Measurements from ENCODE around the gene NDST3. TPM values are rescaled to one million over a fixed set of nuclear protein-coding genes. Genes with fewer than 3 reads are reported as not detected.

The NDST3 gene
- total RNA-seq, 1 donor from 2014 or later: 5.7 TPM

GRCh38 chr4:118037955-118038354 is 3.7 kb downstream of the NDST3 start:
- Mint-ChIP-seq H3K9me3 (no peaks in the 10 kb centered on the region), H3K36me3 (ENCODE audit: low read depth) (peaks cover 7% of the 10 kb centered on the region), H3K27me3 (ENCODE audit: low read depth) (no peaks in the 10 kb centered on the region), H3K27ac (ENCODE audit: unreplicated experiment) (no peak overlapping the region), H3K4me1 (peaks cover 8% of the 10 kb centered on the region), H3K4me3 (no peak overlapping the region)
- TF ChIP-seq, protein P1, sequence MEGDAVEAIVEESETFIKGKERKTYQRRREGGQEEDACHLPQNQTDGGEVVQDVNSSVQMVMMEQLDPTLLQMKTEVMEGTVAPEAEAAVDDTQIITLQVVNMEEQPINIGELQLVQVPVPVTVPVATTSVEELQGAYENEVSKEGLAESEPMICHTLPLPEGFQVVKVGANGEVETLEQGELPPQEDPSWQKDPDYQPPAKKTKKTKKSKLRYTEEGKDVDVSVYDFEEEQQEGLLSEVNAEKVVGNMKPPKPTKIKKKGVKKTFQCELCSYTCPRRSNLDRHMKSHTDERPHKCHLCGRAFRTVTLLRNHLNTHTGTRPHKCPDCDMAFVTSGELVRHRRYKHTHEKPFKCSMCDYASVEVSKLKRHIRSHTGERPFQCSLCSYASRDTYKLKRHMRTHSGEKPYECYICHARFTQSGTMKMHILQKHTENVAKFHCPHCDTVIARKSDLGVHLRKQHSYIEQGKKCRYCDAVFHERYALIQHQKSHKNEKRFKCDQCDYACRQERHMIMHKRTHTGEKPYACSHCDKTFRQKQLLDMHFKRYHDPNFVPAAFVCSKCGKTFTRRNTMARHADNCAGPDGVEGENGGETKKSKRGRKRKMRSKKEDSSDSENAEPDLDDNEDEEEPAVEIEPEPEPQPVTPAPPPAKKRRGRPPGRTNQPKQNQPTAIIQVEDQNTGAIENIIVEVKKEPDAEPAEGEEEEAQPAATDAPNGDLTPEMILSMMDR (conservative IDR thresholded peaks at IDR 0.05): no peak
- DNase-seq (ENCODE audit: low read depth, low spot score): no peak

- TF ChIP-seq, protein P1 (conservative IDR thresholded peaks at IDR 0.05): no peak
- H3K4me3 Mint-ChIP-seq: no peak overlapping the region
- H3K27ac Mint-ChIP-seq (ENCODE audit: unreplicated experiment): no peak overlapping the region
- H3K27me3 Mint-ChIP-seq (ENCODE audit: low read depth): no peaks in the 10 kb centered on the region
- no peak for DNase-seq (ENCODE audit: low read depth, low spot score)
- no peaks in the 10 kb centered on the region for H3K4me1 Mint-ChIP-seq
- H3K36me3 Mint-ChIP-seq (ENCODE audit: low read depth): peaks cover 34% of the 10 kb centered on the region
- H3K9me3 Mint-ChIP-seq: peaks cover 21% of the 10 kb centered on the region
Measured at GRCh38 chr4:118046323-118046722, 12.0 kb downstream of the NDST3 start.

- H3K27me3 Mint-ChIP-seq (ENCODE audit: low read depth): no peaks in the 10 kb centered on the region
- no peaks in the 10 kb centered on the region for H3K4me1 Mint-ChIP-seq
- H3K9me3 Mint-ChIP-seq: peaks cover 22% of the 10 kb centered on the region
- no peak overlapping the region for H3K27ac Mint-ChIP-seq (ENCODE audit: unreplicated experiment)
- no peak for DNase-seq (ENCODE audit: low read depth, low spot score)
- TF ChIP-seq, protein P1 (conservative IDR thresholded peaks at IDR 0.05): no peak
- no peak overlapping the region for H3K4me3 Mint-ChIP-seq
- peaks cover 34% of the 10 kb centered on the region for H3K36me3 Mint-ChIP-seq (ENCODE audit: low read depth)
Measured at GRCh38 chr4:118047043-118047442, 12.8 kb downstream of the NDST3 start.

- H3K4me3 Mint-ChIP-seq: no peak overlapping the region
- no peaks in the 10 kb centered on the region for H3K9me3 Mint-ChIP-seq
- no peaks in the 10 kb centered on the region for H3K4me1 Mint-ChIP-seq
- H3K36me3 Mint-ChIP-seq (ENCODE audit: low read depth): peaks cover 3% of the 10 kb centered on the region
- H3K27me3 Mint-ChIP-seq (ENCODE audit: low read depth): no peaks in the 10 kb centered on the region
- no peak for DNase-seq (ENCODE audit: low read depth, low spot score)
- TF ChIP-seq, protein P1 (conservative IDR thresholded peaks at IDR 0.05): no peak
- no peak overlapping the region for H3K27ac Mint-ChIP-seq (ENCODE audit: unreplicated experiment)
Measured at GRCh38 chr4:118058955-118059354, 24.7 kb downstream of the NDST3 start.

GRCh38 chr4:118059397-118059796 is 25.1 kb downstream of the NDST3 start:
- Mint-ChIP-seq H3K4me1 (no peaks in the 10 kb centered on the region), H3K27me3 (ENCODE audit: low read depth) (no peaks in the 10 kb centered on the region), H3K36me3 (ENCODE audit: low read depth) (peaks cover 3% of the 10 kb centered on the region), H3K27ac (ENCODE audit: unreplicated experiment) (no peak overlapping the region), H3K9me3 (no peaks in the 10 kb centered on the region), H3K4me3 (no peak overlapping the region)
- DNase-seq (ENCODE audit: low read depth, low spot score): no peak
- TF ChIP-seq, protein P1 (conservative IDR thresholded peaks at IDR 0.05): no peak

Data from neural crest cell (in vitro differentiated cells).